ENCODE measurements around the gene LAMA3.
A peak's percentile ranks its signal among the peaks of the same experiment; 100 is the strongest.

Gene LAMA3

DNA sequence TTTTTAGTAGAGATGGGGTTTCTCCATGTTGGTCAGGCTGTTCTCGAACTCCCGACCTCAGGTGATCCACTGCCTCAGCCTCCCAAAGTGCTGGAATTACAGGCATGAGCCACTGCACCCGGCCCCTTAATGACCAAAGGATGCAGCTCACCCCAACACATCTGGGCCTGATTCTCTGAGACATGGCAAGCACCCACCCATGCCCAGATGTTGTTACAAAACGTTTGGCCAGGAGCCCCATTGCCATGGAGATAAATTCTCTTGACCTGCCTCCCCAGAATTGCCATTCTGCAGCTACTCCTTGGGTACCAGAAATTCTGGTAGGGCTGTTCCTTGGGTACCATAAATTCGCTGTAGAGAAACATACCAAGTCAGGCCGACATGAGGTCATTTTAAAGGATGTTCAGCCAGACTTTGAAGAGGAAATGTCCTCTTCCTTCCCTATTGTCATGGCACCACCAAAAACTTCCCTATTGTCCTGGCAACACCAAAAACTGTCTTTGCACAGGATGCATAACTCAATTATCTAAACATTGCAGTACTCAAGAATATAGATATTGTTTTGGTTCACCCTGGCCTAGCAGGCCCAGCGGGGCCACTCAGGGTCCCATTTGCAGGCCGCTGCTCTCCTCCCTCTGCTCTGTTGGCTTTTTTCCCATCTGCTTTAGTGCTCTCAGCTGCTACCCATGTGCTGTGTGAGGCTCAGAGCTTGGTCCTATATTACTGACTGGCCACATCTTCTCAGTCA is 164.4 kb downstream of the LAMA3 start:
- no peak for DNase-seq (ENCODE audit: low read depth)

DNA sequence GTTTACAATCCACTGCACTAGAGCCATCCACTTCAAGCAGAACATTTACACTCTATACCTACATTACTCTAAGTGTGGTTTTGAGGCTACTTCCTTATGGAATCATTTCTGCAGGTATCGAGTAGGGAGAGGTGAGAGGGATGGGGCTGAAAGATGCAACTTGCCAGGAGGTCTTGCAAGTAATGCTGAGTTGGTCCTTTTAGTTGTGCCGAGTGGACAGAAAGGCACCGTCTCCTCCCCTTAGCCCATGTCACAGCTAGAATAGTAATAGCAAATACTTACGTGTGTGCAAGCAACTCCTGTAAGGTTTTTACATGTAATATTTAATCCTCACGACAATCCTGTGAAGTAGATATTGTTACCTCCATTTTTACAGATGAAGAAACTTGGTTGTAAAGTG is 166.5 kb downstream of the LAMA3 start:
- DNase-seq (ENCODE audit: low read depth) = no peak

DNA sequence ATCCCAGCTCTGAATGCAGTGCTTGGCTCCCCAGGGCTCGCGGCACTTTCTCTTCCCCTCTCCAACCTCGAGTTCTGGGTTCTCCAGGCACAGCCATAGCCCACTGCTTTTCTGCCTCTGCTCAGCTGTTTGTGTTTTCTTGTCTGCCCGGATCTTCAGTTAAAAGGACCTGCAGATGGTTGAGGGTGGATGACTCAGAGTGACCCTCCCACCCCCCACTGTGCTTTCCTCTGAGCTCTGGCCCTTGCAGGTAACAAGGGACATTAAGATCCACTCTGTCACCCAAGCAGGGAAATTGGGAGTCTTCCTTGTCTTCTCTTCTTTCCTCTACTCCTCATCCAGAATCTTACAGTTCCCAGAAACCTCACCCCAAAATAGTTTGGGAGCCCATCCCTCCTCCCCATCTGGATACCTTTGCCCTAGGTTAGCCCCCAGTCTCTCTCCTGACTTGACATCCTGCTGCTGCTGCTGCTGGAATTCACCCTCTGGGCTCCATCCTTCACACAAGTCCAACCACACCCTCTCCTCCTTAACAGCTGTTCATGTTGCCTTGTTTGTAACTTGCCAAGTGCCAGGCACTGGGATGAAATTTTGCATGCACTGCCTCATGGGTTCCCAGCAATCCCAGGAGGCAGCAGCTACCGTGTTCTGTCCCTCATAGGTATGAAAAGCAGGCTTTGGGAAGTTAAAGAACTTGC is 167.4 kb downstream of the LAMA3 start:
- no peak for DNase-seq (ENCODE audit: low read depth)

DNA sequence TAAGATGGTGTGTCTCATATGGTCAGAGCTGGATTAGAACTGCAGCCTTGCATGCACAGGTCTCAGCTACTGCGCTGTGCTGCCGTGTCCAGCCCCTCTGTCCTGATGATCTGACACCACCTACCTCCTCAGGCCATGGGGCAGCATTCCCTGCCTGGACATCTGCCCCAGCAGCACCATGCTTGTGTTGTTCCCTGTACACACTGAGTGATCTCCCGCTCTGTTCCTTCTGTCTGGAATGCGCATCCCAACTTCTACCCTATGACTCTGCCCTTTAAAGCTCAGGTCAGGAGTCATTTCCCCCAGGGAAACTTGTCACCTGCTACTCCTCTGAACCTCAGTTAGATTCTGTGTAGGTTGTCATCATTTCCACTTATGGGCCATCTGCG is 167.9 kb downstream of the LAMA3 start:
- DNase-seq (ENCODE audit: low read depth) = no peak

DNA sequence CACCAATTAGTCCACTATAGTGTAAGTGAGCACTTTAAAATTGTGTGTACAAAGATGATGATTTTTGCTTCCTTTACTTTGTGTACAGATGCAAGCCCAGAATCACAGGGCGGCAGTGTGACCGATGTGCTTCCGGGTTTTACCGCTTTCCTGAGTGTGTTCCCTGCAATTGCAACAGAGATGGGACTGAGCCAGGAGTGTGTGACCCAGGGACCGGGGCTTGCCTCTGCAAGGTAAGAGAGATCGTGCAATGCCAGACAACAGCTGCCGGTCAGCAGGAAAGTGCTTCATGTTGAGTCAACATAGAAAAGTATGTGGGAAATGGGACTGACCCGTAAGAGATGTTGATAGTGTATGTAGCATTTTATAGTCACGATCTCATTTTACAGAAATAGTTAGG is 168.5 kb downstream of the LAMA3 start:
- DNase-seq (ENCODE audit: low read depth) = no peak

DNA sequence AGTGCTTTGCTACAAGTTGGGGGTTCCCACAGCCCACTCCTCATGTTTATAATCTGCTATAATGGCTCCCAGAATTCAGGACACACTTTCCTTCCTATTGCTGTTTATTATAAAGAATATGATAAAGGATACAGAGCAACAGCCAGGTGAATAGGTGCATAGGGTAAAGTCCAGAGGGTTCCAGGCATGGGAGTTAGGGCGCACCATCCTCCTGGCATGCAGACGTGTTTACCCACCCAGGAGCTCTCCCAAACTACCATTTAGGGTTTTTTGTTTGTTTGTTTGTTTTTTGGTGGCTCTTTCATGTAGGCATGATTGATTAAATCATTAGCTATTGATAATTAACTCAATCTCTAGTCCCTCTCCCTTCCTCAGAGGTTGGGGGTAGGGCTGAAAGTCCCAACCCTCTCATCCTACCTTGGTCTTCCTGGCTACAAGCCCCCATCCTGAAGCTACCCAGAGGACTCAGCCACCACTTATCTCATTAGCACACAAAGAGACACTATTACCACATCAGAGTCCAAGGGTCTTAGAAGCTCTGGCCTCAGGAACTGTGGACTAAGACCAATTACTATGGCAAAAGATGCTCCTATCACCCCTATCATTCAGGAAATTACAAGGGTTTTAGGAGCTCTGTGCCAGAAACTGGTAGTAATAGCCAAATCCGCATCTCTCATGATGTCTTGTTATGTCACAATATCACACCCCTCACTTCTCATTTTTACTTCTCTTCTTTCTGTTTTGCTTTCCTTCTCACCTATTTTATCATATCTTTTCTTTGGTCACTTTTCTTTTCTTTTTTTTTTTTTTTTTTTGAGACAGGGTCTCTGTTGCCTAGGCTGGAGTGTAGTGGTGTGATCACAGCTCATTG is 170.4 kb downstream of the LAMA3 start:
- no peak for DNase-seq (ENCODE audit: low read depth)

DNA sequence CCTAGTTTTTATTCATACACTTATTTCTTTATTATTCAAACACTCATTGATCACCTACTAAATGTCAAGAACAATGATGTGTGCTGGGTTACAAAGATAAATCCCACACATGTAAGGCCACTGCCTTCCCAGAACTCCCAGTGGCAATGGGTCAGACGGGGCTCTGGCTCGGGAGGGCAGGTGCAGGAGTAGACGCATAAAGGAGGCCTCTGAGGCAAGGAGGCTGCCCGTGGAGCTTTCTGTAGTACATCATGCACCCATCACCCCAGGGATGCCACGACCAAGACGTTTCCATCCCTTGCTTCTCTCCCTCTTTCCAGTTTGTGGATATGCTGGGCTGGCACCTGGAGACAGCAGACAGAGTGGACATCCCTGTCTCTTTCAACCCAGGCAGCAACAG is 172.1 kb downstream of the LAMA3 start:
- DNase-seq (ENCODE audit: low read depth) = no peak

DNA sequence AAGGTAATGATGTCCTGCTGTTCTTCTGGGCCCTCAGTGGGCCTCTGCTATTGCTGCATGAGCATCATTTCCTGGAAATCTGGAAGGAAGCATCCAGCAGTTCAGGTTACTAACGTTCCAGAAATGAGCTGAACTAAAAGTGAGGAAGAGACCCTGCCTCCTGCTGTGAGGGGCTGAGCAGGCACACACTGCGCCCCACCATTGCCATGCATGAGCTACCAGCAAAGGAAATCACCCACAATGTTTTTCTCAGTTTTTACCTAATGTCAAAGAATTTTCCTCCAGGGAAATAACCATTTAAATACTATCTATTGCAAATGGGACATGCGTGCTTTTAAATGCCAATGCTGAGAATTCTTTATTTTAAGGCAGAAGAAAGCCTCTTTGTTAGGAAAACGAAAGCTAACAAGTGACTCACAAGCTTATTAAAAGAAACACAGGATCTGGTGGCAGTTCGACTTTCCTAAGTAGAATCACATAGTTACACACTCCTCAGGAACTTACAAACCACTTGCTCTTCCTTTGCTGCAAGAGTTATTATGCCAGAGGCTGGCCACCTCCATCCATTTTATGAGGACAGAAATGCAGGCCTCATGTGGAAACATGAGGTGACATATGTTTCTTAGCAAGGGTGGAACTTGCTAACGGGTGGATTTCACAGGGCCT is 172.7 kb downstream of the LAMA3 start:
- no peak for DNase-seq (ENCODE audit: low read depth)

DNA sequence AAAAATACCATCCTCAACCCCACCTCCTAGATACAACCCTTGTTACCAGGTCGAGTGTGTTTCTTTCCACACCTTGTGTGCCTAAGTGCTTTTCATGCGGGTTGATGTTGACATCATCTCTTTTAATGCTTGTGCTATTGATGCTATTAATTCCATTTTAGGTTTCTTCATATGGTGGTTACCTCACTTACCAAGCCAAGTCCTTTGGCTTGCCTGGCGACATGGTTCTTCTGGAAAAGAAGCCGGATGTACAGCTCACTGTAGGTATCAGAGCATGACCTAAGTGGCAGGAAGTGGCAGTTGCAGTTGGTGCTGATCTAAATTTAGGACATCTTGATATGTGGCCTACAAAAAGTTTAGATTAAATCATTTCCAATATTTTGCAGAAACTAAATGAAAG is 175.4 kb downstream of the LAMA3 start:
- DNase-seq (ENCODE audit: low read depth) = no peak

DNA sequence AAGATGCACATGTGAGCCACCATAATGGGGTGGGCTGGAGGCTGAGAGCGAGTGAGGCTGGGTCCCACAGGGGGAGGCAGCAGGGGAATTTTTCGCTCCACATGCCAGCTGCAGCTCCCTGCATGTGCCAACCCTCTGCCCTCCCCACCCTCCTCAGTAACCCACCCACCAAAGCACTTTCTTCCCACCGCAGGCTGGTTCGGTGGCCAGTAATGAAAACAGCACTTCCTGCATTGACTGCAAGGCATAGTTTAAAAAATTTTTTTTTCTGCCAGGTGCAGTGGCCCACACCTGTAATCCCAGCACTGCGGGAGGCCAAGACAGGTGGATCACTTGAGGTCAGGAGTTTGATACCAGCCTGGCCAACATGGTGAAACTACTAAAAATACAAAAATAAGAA is 177.8 kb downstream of the LAMA3 start:
- no peak for DNase-seq (ENCODE audit: low read depth)

DNA sequence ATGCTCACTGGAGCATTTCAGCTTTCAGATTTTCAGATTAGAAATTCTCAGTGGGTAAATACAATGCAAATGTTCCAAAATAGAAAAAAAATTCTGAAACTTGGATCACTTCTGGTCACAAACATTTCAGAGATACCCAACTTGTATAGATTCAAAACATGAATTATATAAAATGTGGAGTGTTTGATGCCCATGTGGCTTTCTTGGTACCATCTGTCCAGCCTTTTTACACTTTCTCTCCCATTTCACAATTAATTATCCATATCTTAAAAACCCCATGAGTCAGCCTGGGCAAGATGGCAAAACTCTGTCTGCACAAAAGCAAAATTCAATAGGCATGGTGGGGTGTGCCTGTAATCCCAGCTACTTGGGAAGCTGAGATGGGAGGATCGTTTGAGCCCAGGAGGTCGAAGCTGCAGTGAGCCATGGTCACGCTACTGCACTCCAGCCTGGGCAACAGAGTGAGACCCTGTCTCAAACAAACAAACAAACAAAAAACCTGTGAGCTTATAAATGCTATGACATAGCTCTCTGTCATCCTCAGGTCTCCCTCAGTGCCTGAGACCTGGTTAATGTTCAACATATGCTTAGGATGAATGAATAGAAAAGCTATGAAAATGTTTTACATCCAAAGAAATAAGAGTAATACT is 179.0 kb downstream of the LAMA3 start:
- no peak for DNase-seq (ENCODE audit: low read depth)

DNA sequence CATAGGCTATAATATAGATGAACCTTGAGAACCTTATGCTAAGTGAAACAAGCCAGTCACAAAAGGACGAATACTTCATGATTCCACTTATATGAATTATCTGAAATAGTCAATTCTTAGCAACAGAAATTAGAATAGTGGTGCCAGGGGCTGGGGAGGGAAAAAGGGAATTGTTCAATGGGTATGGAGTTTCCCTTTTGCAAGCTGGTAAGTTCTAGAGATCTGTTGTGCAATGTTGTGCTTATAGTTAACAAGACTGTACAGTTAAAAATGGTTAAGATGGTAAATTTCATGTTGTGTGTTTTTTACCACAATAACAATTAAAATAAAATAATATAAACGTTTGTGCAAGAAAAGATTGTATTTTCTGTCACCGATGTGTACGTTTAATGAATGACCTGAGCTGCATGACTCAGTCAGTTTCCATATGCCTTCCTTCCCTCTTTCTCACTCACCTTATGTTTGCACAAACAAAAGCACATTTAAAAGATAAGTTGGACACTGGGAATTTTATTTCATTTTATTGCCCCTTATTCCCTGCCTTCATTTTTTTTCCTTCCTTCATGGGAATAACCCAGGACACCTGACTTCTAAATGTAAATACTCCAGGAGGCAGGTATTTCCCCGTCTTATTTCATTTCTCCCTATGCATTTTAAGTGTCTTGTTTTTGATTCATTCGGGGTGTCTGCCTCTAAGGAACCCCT is 181.6 kb downstream of the LAMA3 start:
- DNase-seq (ENCODE audit: low read depth) = no peak

DNA sequence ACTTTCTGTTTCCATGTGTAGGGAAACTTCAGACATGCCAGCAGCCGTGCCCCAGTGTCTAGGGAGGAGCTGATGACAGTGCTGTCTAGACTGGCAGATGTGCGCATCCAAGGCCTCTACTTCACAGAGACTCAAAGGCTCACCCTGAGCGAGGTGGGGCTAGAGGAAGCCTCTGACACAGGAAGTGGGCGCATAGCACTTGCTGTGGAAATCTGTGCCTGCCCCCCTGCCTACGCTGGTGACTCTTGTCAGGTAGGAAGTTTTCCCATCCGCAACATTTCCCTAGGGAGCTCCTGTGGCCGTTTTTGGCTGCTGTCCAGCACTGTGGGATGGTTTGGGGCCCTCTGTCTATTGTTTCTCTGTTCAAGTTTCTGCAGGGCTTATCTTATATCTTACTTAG is 182.2 kb downstream of the LAMA3 start:
- peak; percentile 13 for DNase-seq (ENCODE audit: low read depth)

DNA sequence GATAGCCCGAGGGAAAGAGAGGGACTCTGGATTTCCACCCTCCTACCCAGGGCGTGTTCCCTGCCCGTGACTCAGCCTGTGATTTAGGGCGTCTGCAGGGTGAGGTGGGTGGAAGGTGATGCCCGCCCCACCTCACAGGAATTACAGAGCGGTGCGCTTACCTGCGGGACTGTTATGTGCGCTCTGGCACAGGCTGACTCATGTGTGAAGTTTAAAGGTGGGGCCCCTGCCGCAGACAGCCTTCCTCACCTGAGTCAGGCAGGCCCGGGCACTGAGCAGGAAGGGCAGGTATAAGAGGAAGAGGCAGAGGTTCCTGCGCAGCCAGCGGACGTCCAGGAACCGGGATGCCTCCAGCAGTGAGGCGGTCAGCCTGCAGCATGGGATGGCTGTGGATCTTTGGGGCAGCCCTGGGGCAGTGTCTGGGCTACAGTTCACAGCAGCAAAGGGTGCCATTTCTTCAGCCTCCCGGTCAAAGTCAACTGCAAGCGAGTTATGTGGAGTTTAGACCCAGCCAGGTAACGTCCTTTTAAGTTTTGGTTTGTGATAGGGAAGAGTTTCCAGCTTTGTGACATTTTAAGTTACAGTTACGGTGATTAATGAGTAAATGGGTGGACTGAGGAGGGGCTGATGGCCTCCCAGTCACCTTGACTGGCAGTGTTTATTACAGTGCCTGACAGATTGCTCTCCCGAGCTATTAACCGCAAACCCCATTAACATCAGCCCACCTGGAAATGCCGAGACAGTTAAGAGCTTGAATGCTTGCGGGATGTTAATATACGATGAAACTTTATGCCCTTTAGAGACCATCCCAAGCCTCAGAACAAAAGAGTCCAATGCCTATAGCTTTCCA is 183.7 kb downstream of the LAMA3 start:
- DNase-seq (ENCODE audit: low read depth) = no peak

DNA sequence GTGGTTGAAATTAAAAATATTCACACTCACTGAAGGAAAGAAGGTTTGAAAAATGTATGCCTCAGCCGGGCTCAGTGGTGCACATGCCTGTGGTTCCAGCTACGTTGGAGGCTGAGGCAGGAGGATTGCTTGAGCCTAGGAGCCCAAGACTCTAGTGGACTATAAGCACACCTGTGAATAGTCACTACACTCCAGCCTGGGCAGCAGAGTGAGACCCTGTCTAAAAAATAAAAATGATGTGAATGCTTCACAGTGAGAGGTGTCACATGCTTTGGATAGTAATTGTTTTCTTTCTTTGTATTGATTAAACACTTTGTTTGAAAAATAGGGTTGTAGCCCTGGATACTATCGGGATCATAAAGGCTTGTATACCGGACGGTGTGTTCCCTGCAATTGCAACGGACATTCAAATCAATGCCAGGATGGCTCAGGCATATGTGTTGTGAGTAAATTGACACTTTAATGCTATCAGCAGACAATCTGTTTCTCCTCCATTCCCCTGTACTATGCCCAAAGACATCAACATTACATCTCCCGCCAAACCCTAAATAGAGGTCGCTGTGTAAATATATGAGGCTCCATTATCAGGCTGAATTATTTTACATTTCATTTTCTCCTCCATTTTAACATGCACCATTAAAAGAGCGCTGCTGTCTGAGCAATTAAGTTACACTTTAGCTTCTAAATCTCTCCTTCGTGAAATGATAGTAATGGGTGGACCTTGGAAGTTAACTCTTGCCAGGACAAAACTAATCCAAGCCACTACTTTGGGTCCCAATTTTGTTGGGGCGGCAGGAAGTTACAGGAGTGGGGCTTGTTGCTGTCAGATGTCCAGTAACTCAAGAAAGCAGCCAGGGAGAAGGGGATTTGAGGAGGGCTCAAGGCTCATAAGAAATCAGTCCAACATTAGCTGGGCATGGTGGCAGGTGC is 187.0 kb downstream of the LAMA3 start:
- DNase-seq (ENCODE audit: low read depth) = no peak

DNA sequence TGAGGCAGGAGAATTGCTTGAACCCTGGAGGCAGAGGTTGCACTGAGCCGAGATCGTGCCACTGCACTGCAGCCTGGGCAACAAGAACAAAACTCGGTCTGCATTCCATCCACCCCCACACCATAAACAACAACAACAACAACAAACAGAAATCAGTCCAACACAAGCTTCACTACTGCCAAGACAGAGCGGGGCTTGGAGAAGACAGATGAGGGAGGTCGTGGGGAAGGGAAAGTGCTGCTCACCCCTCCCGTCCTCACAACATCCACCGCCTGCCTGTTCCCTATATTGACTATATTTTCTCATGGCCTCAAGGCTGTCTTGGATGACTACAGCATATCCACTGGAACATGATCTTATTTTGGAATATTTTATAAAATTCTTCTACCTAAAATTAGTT is 187.7 kb downstream of the LAMA3 start:
- DNase-seq (ENCODE audit: low read depth) = no peak

DNA sequence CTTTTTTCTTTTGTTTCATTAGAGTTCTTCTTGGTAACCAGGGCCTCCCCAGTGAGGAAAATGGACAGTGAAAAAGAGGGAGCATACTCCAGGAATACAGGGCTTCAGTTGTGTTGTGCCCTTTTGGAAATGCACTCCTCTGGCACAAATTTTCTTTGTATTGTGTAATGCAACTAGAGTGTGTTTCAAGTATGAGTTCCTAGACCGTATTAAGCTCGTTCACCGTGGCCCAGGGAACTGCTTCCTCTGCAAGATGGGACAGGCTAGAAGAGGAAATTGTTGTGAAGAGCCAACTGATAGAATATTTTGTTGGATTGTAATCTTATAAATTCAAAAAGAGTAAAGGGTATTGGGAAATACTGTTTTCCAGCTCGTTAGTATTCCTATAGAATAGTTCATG is 188.1 kb downstream of the LAMA3 start:
- DNase-seq (ENCODE audit: low read depth) = no peak

DNA sequence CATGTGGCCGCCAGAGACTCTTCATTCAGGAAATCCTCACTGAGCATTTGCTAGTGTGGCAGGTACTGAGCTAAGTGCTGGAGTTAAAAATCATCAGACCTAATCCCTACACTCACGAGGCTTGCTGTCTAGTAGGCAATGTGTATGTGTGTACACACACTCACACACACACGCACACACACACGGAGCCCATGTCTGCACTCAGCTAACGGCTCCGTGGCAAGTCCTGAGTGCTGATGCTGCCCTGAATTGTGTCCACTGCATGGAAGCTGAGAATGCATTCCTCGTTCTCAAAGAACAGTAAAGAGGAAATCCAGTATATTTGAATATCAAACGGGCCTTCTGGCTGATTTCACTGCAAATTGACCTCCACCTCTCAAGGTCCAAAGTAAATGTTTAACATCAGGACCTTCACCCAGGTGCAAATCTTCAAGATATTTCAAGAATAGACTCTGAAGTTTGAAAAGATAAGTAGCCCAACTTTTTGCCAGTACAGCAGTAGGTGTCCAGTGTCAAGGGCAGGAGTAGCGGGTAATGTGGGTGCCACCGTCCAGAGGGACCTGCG is 189.2 kb downstream of the LAMA3 start:
- no peak for DNase-seq (ENCODE audit: low read depth)

DNA sequence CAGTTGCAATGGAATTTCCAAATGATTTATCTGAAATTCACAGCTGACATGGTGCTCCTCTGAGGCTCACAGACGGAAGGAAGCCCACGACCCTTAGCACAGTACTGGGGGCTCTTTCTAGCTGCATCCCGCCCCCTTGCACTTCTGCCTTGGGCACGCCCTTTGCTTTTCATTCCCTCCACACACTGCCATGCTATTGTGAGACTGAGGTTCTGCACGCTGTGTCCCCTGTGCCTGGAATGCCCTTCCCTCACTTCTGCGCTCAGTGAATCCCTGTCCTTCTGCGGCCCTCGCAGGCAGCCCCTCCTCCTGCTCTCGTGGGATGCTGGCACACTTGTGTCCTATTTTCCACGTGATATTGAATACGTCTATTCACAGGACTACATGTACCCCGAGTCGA is 189.9 kb downstream of the LAMA3 start:
- no peak for DNase-seq (ENCODE audit: low read depth)

Measured in stimulated activated CD8-positive, alpha-beta memory T cell treated with anti-CD3 and anti-CD28 coated beads, Interleukin-15, amount 100 ng/mL, for 24 hours (primary cell).